Measurements from ENCODE around the gene CCT7.

The CCT7 gene

GRCh38 chr2:73269686-73270465 lies 35.8 kb downstream of the CCT7 start:
- peak in 1 of 5 experiments; percentile 15 for DNase-seq

GRCh38 chr2:73272270-73272669 lies 38.2 kb downstream of the CCT7 start:
- no peak for DNase-seq

GRCh38 chr2:73279852-73280251 lies 45.7 kb downstream of the CCT7 start:
- no peak for DNase-seq

GRCh38 chr2:73281244-73281643 lies 47.1 kb downstream of the CCT7 start:
- DNase-seq, result no peak

GRCh38 chr2:73282924-73283544 lies 48.9 kb downstream of the CCT7 start:
- DNase-seq, result no peak

GRCh38 chr2:73283545-73284295 lies 49.6 kb downstream of the CCT7 start:
- DNase-seq, result peak in 1 of 5 experiments; percentile 44

- peak; percentile 39 to 78 (median 53) for DNase-seq
These were observed 50.4 kb downstream of the CCT7 start, which contains the start of gene FBXO41 for GRCh38 chr2:73284296-73285158. Gene FBXO41, minus strand, starts transcription at chr2:73284478. Its CDS starts 14,848 bp downstream, at chr2:73269630.

- peak in 1 of 5 experiments; percentile 38 for DNase-seq
These were observed 51.1 kb downstream of the CCT7 start for GRCh38 chr2:73285159-73285739.

GRCh38 chr2:73286134-73286655 lies 52.1 kb downstream of the CCT7 start:
- no peak for DNase-seq

GRCh38 chr2:73289304-73289703 lies 55.2 kb downstream of the CCT7 start:
- DNase-seq, result no peak

- DNase-seq, result peak in 1 of 5 experiments; percentile 68
These were observed 56.1 kb downstream of the CCT7 start for GRCh38 chr2:73290049-73290839.

- peak; percentile 30 to 59 (median 38) for DNase-seq
These were observed 57.0 kb downstream of the CCT7 start for GRCh38 chr2:73291093-73291460.

GRCh38 chr2:73291461-73292315 lies 57.6 kb downstream of the CCT7 start:
- peak in 2 of 5 experiments; percentile 29 to 67 for DNase-seq

- DNase-seq, result no peak
These were observed 58.3 kb downstream of the CCT7 start for GRCh38 chr2:73292316-73292905.

GRCh38 chr2:73292906-73293533 lies 58.9 kb downstream of the CCT7 start:
- peak in 1 of 5 experiments; percentile 9 for DNase-seq

- peak; percentile 71 to 96 (median 88) for DNase-seq
These were observed 59.5 kb downstream of the CCT7 start, which contains the start of gene EGR4 for GRCh38 chr2:73293534-73294171. Gene EGR4, minus strand, starts transcription at chr2:73293548. Its CDS starts 231 bp downstream, at chr2:73293317.

- no peak for DNase-seq
These were observed 60.1 kb downstream of the CCT7 start for GRCh38 chr2:73294239-73294638.

- DNase-seq, result no peak
These were observed 61.8 kb downstream of the CCT7 start for GRCh38 chr2:73295751-73296400.

Measured in T-helper 2 cell (primary cell).